ENCODE results near the gene SHISA8. TPM values are rescaled to one million over a fixed set of nuclear protein-coding genes. Genes with fewer than 3 reads are reported as not detected.

Gene SHISA8
- total RNA-seq, 2 experiments from 2014 or later, result 0.56 to 0.60 TPM

DNA sequence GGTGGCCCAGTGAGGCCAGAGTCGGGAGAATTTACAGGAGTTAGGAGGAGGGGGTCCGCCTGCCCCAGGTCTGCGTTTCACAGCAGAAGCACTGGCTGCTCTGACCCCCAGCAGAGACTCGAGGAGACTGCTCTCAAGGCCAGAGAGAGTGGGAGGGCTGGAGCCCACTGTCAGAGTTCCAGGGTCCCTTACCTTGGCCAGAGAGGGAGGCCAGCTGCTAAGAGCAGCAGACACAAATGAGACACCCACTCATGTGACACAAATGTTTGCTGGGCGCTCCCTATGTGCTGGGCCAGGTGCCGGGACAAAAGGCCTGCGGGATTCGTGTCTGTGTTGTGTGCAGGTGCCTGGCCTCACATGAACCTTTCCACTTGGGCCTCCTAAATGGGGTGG lies 14.5 kb upstream of the SHISA8 start:
- Histone ChIP-seq H3K36me3 (ENCODE audit: insufficient read depth, low read length) (no peaks in the 10 kb centered on the region), H3K27ac (ENCODE audit: low read depth in 1 of 2, low read length in 2 of 2) (no peak overlapping the region), H3K4me1 (ENCODE audit: insufficient read depth, low read length) (peaks cover 30% of the 10 kb centered on the region), H3K27me3 (ENCODE audit: control insufficient read depth in 1 of 2, insufficient read depth in 2 of 2, low read length in 2 of 2) (peaks cover 0 to 9% of the 10 kb centered on the region in 2 experiments), H3K9me3 (ENCODE audit: control insufficient read depth in 1 of 2, insufficient read depth in 1 of 2, low read length in 2 of 2) (no peaks in the 10 kb centered on the region), H3K4me3 (ENCODE audit: low read length) (no peak overlapping the region)
- intact Hi-C loops (cut with DNase I, micrococcal nuclease), result no loop called here
- Mint-ChIP-seq H3K27me3 (peaks cover 9% of the 10 kb centered on the region), H3K9me3 (no peaks in the 10 kb centered on the region), H3K4me1 (ENCODE audit: low read depth) (peaks cover 7% of the 10 kb centered on the region), H3K36me3 (ENCODE audit: low read depth) (no peaks in the 10 kb centered on the region), H3K4me3 (no peak overlapping the region), H3K27ac (no peak overlapping the region)
- TF ChIP-seq, protein P1, sequence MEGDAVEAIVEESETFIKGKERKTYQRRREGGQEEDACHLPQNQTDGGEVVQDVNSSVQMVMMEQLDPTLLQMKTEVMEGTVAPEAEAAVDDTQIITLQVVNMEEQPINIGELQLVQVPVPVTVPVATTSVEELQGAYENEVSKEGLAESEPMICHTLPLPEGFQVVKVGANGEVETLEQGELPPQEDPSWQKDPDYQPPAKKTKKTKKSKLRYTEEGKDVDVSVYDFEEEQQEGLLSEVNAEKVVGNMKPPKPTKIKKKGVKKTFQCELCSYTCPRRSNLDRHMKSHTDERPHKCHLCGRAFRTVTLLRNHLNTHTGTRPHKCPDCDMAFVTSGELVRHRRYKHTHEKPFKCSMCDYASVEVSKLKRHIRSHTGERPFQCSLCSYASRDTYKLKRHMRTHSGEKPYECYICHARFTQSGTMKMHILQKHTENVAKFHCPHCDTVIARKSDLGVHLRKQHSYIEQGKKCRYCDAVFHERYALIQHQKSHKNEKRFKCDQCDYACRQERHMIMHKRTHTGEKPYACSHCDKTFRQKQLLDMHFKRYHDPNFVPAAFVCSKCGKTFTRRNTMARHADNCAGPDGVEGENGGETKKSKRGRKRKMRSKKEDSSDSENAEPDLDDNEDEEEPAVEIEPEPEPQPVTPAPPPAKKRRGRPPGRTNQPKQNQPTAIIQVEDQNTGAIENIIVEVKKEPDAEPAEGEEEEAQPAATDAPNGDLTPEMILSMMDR (IDR thresholded peaks at IDR 0.05), result no peak
- no peak for DNase-seq
- CTCF ChIA-PET, result no interaction called here
- POLR2A ChIA-PET, result interaction anchor here (1.9 to 4.9 kb wide), 2 partner anchors 11 to 97 kb away, joined by 7 to 63 read pairs; partner anchors contain the start of gene SREBF2
- ATAC-seq (ENCODE audit: poor library complexity), result no peak

- CTCF ChIA-PET, result interaction anchor here (1.7 kb wide), 1 partner anchor 12 kb away, joined by 4 read pairs; no protein-coding TSS in a partner anchor
- intact Hi-C loops (cut with DNase I, micrococcal nuclease), result no loop called here
- Mint-ChIP-seq H3K27me3 (peaks cover 9% of the 10 kb centered on the region), H3K9me3 (no peaks in the 10 kb centered on the region), H3K36me3 (ENCODE audit: low read depth) (no peaks in the 10 kb centered on the region), H3K4me3 (peak overlapping the region; percentile 42), H3K27ac (no peak overlapping the region), H3K4me1 (ENCODE audit: low read depth) (peaks cover 7% of the 10 kb centered on the region)
- Histone ChIP-seq H3K36me3 (ENCODE audit: insufficient read depth, low read length) (no peaks in the 10 kb centered on the region), H3K4me1 (ENCODE audit: insufficient read depth, low read length) (peaks cover 30% of the 10 kb centered on the region), H3K27me3 (ENCODE audit: control insufficient read depth in 1 of 2, insufficient read depth in 2 of 2, low read length in 2 of 2) (peaks cover 0 to 9% of the 10 kb centered on the region in 2 experiments), H3K27ac (ENCODE audit: low read depth in 1 of 2, low read length in 2 of 2) (no peak overlapping the region), H3K4me3 (ENCODE audit: low read length) (no peak overlapping the region), H3K9me3 (ENCODE audit: control insufficient read depth in 1 of 2, insufficient read depth in 1 of 2, low read length in 2 of 2) (no peaks in the 10 kb centered on the region)
- DNase-seq (no peak), ATAC-seq (ENCODE audit: poor library complexity) (no peak)
- TF ChIP-seq, protein P1 (IDR thresholded peaks at IDR 0.05), result no peak
- POLR2A ChIA-PET, result interaction anchor here (0.8 to 4.9 kb wide), 3 partner anchors 11 to 240 kb away, joined by 3 to 63 read pairs (median 7); partner anchors contain the start of genes SNU13 and SREBF2
Measured at GRCh38 chr22:41928593-41929417, 13.9 kb upstream of the SHISA8 start.

DNA sequence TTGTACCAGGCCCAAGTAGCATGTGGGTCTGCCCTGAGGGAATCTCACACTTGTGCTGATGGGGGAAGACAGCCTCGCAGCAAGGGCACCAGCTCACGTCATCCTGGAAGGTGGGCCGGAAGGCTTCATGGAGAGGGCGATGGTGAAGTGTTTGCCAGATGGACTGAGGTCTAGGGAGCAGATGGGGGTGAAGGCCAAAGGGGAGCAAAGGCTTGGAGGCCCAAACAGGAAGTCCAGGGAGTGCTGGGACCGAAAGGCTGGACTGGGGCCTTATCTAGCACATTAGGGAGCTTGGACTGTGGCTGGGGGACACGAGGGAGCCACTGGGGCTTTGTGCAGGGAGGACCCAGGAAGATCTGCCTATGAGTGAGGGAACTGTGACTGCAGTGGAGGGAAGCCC lies 12.9 kb upstream of the SHISA8 start:
- peaks cover 30% of the 10 kb centered on the region for H3K4me1 ChIP-seq (ENCODE audit: insufficient read depth, low read length)

More for the DNA sequence above, 12.9 kb upstream of the SHISA8 start:
- CTCF ChIA-PET, result interaction anchor here (1.7 kb wide), 1 partner anchor 13 kb away, joined by 4 read pairs; no protein-coding TSS in a partner anchor
- POLR2A ChIA-PET, result interaction anchor here (0.8 to 4.9 kb wide), 4 partner anchors 12 to 239 kb away, joined by 3 to 63 read pairs (median 10); partner anchors contain the start of genes SNU13 and SREBF2
- H3K4me3 ChIP-seq (ENCODE audit: low read length), result no peak overlapping the region
- Mint-ChIP-seq H3K4me1 (ENCODE audit: low read depth) (peaks cover 7% of the 10 kb centered on the region), H3K4me3 (peak overlapping the region; percentile 66), H3K9me3 (no peaks in the 10 kb centered on the region), H3K27ac (no peak overlapping the region), H3K36me3 (ENCODE audit: low read depth) (no peaks in the 10 kb centered on the region), H3K27me3 (peaks cover 9% of the 10 kb centered on the region)
- H3K27me3 ChIP-seq (ENCODE audit: control insufficient read depth in 1 of 2, insufficient read depth in 2 of 2, low read length in 2 of 2), result peaks cover 0 to 9% of the 10 kb centered on the region in 2 experiments
- no peak for DNase-seq
- H3K27ac ChIP-seq (ENCODE audit: low read depth in 1 of 2, low read length in 2 of 2), result no peak overlapping the region
- intact Hi-C loops (cut with DNase I, micrococcal nuclease), result loop anchor here in 1 of 2 experiments (2.0 kb wide), 1 partner anchor 13 kb away; no protein-coding TSS in a partner anchor
- H3K9me3 ChIP-seq (ENCODE audit: control insufficient read depth in 1 of 2, insufficient read depth in 1 of 2, low read length in 2 of 2), result no peaks in the 10 kb centered on the region
- ATAC-seq (ENCODE audit: poor library complexity), result no peak
- TF ChIP-seq, protein P1 (IDR thresholded peaks at IDR 0.05), result no peak
- no peaks in the 10 kb centered on the region for H3K36me3 ChIP-seq (ENCODE audit: insufficient read depth, low read length)
